Measurements from ENCODE around the gene IFI27L2. TPM values are rescaled to one million over a fixed set of nuclear protein-coding genes. Genes with fewer than 3 reads are reported as not detected.

IFI27L2 gene
- total and polyA plus RNA-seq, 2 of the 8 experiments (the other 6 are each of a cell fraction or from before 2014, with no cell fraction given): 14.0 to 69.6 TPM

- no peak for FAIRE-seq
- H3K4me2 ChIP-seq (ENCODE audit: insufficient read depth in 1 of 2, low read depth in 2 of 2, low read length in 2 of 2): no peak overlapping the region
- 68% methylated on average over 3 of the region's 3 CpGs; no CpG with 5 or more reads in 1 of the 2 experiments for WGBS, 2 experiments (ENCODE audit: extremely low coverage in 1 of 2, insufficient coverage in 1 of 2, insufficient read length in 1 of 2, insufficient replicate concordance in 2 of 2, low coverage in 1 of 2, low lambda C conversion rate in 2 of 2, missing lambda C conversion rate in 1 of 2)
- no peak overlapping the region for H3K56ac ChIP-seq (replicated peaks; ENCODE audit: insufficient read length, low read depth, low read length)
- H4K5ac ChIP-seq (ENCODE audit: insufficient read length, low read depth, low read length): no peak overlapping the region
- no peak overlapping the region for H2AK5ac ChIP-seq (ENCODE audit: low read depth, low read length)
- no peak overlapping the region for H2BK12ac ChIP-seq (ENCODE audit: low read depth, low read length)
- H3K14ac ChIP-seq (ENCODE audit: insufficient read length): no peak overlapping the region
- no peak overlapping the region for H4K91ac ChIP-seq (replicated peaks; ENCODE audit: insufficient read length, low read length)
- H3K79me2 ChIP-seq (ENCODE audit: control insufficient read depth in 1 of 2, insufficient read depth in 2 of 2, low read length in 2 of 2): no peaks in the 10 kb centered on the region
- no peaks in the 10 kb centered on the region for H4K20me1 ChIP-seq (replicated peaks in 1 of 2; ENCODE audit: control insufficient read depth in 1 of 2, insufficient read depth in 2 of 2, low read length in 2 of 2)
- no peak for TF ChIP-seq PHF8 (conservative IDR thresholded peaks at IDR 0.05; ENCODE audit: low read depth, low read length)
- TF ChIP-seq, protein P1, sequence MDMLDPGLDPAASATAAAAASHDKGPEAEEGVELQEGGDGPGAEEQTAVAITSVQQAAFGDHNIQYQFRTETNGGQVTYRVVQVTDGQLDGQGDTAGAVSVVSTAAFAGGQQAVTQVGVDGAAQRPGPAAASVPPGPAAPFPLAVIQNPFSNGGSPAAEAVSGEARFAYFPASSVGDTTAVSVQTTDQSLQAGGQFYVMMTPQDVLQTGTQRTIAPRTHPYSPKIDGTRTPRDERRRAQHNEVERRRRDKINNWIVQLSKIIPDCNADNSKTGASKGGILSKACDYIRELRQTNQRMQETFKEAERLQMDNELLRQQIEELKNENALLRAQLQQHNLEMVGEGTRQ (IDR thresholded peaks at IDR 0.05; ENCODE audit: low read length): no peak
- no peak for TF ChIP-seq TCF12 (IDR thresholded peaks at IDR 0.05; ENCODE audit: low read depth, low read length)
- no peak for TF ChIP-seq RAD21 (IDR thresholded peaks at IDR 0.05 in 1 of 2, conservative IDR thresholded peaks at IDR 0.05 in 1 of 2; ENCODE audit: low read depth in 2 of 2, low read length in 2 of 2)
- no peak for TF ChIP-seq RNF2 (IDR thresholded peaks at IDR 0.05; ENCODE audit: borderline replicate concordance, low read depth, low read length, missing control alignments, poor library complexity, severe bottlenecking)
- H3K4me1 ChIP-seq (replicated peaks in 1 of 4; ENCODE audit: control insufficient read depth in 3 of 4, insufficient read depth in 4 of 4, low read length in 3 of 4): no peaks in the 10 kb centered on the region
- H3K4ac ChIP-seq (replicated peaks; ENCODE audit: insufficient read length, low read depth, low read length): no peak overlapping the region
- H4K8ac ChIP-seq (ENCODE audit: extremely low read depth, insufficient read depth, low read length): no peak overlapping the region
- peaks cover 2 to 7% of the 10 kb centered on the region in 2 experiments; a peak in 1 of 4 replicates for H3K9me3 ChIP-seq (ENCODE audit: insufficient read depth in 2 of 2, low read depth in 1 of 2, low read length in 1 of 2)
- H3K36me3 ChIP-seq (ENCODE audit: control insufficient read depth in 2 of 4, insufficient read depth in 4 of 4, low read length in 3 of 4): no peaks in the 10 kb centered on the region
- no peak overlapping the region for H2BK5ac ChIP-seq (ENCODE audit: low read depth, low read length)
- no peak overlapping the region for H3K18ac ChIP-seq (ENCODE audit: extremely low read depth, low read length)
- H3K23me2 ChIP-seq (ENCODE audit: low read depth, low read length): no peaks in the 10 kb centered on the region
- ChIA-PET CTCF (ENCODE audit: partially characterized antibody) (interaction anchor here (1.5 to 1.7 kb wide), 2 partner anchors 14 to 94 kb away, joined by 3 to 6 read pairs; no protein-coding TSS in a partner anchor), POLR2A (ENCODE audit: partially characterized antibody) (no interaction called here)
- no peak overlapping the region for H3K4me3 ChIP-seq (ENCODE audit: extremely low read depth in 1 of 4, insufficient read depth in 2 of 4, low read depth in 3 of 4, low read length in 4 of 4)
- no peak overlapping the region for H3K9ac ChIP-seq (replicated peaks in 1 of 4; ENCODE audit: extremely low read depth in 1 of 4, low read depth in 3 of 4, low read length in 3 of 4)
- no peaks in the 10 kb centered on the region for H3K79me1 ChIP-seq (ENCODE audit: low read depth, low read length)
- no peak overlapping the region for H2BK20ac ChIP-seq (ENCODE audit: low read length)
- no peak for DNase-seq (ENCODE audit: low read depth in 1 of 2, low spot score in 2 of 2)
- no peak overlapping the region for H3K27ac ChIP-seq (ENCODE audit: low read depth, low read length)
- H3K23ac ChIP-seq (ENCODE audit: insufficient read length): no peak overlapping the region
- no peak overlapping the region for H2BK15ac ChIP-seq (ENCODE audit: low read length)
- no peak overlapping the region for H2AFZ ChIP-seq (ENCODE audit: low read length)
- no peak overlapping the region for H2BK120ac ChIP-seq (replicated peaks; ENCODE audit: low read depth, low read length)
- peaks cover 0 to 2% (median 0%) of the 10 kb centered on the region in 4 experiments; a peak in 2 of 7 replicates for H3K27me3 ChIP-seq (replicated peaks in 1 of 4; ENCODE audit: control insufficient read depth in 3 of 4, extremely low read depth in 1 of 4, insufficient read depth in 3 of 4, low read length in 3 of 4)
Observed at GRCh38 chr14:94122438-94122837, 7.0 kb downstream of the IFI27L2 start.
